NCI-H510A treated with DMSO at 0.1 percent for 48 hours (cell line): Measurements from ENCODE around the gene SPOPL.
A peak's percentile ranks its signal among the peaks of the same experiment; 100 is the strongest.
"Not testable (repeated sequence)": the region's sequence is repeated elsewhere in the genome, so short reads cannot be mapped to it uniquely, and the experiment has no call there.

Source experiments
- DNase-seq: peaks from one replicate; lab custom pipeline; 2025; lab: John Stamatoyannopoulos, UW

SPOPL gene

DNA sequence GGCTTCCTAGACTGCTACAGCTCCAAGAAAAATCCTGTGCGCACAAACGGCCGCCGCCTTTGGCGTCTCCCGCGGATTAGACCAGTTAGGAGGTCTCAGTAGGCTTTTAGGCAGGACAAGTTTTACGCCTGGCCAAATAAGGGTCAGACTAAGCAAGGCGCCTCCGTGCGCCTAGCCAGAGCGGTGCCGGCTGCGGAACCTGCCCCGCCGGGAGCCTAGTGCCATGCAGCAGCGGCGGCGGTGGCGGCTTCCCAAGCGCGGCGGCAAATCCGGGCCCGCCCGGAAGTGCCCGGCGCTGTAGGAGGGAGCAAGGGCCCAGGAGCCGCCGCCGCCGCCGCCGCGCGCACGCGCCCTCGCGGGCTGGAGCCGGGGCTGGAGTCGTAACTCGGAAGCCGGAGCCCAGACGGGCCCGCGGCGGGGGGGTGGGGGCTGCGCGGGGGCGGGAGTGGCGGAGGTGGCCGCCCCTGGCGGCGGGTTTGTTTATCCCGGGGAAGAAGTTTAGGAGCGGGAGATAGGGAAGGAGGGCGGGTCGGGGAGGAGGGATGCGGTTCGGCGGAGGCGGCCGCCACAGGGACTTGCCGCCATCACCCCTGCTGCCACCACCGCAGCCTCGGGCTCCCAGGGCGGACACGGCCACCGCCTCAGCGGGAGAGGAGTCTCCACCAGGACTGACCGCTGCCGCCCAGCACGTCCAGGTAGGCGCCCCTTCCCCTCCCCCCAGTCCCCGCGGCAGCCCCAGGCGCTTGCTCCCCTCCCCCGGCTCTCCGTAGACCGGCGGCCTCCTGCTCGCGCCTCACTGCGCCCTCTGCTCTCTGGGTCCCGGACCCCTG, at the start of gene SPOPL:
Gene SPOPL, plus strand, starts transcription at position 346 of the 830 bp plus-strand sequence. CDS start 48,447 bp downstream, outside the sequence.
- peak; percentile 85 for DNase-seq

GRCh38 chr2:138452324-138452723, 49.2 kb upstream of the SPOPL start:
- DNase-seq: no peak

DNA sequence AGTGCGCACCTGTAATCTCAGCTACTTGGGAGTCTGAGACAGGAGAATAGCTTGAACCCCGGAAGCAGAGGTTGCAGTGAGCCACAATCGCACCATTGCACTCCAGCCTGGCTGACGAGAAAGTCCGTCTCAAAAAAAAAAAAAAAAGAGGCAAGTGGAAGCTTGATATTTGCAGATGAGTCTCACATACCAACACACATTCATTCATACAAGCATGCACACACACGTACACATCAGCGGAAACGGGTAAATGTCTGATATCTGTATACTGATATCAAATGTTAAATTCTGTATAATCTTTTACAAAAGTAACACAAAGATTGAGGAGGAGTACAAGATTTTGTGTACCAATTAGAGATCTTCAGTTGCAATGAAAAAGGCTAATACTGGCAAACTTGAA, 47.8 kb upstream of the SPOPL start:
- no peak for DNase-seq

DNA sequence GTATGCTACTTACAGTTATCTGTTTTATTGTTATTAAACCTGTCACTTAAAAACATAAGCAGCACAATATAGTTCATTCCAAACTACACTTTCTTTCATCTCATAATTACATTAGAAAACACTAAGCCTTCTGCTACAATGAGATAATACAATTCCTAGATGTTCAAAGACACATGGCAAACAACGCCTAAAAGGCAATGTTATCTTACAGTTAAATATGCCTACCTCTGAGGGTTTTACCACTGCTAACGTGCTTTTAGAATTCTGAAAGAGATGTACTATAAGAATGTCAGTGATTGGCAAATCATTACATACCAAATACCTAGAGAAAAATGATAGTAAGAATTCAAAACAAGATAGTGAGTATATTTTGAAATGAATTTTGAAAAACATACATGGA, 46.8 kb upstream of the SPOPL start:
- DNase-seq: no peak

DNA sequence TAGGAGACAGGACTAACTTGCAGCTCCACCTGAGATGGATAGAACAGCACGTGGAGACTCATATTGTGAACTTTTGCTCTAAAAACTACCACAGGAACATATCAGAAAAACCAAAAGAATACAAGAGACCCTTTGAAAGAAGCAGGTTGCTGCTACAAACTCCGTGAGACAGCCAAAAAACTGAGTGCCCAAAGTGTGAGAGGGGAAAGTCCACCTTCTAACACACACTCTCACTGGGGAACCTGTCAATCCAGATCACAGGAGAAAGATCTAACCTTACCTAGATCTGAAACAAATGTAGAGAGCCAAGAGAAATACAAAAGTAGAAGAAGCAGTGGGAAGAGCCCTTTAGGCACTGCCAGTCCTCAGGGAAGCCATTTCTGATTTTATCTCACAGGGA, 46.3 kb upstream of the SPOPL start:
- no peak for DNase-seq

DNA sequence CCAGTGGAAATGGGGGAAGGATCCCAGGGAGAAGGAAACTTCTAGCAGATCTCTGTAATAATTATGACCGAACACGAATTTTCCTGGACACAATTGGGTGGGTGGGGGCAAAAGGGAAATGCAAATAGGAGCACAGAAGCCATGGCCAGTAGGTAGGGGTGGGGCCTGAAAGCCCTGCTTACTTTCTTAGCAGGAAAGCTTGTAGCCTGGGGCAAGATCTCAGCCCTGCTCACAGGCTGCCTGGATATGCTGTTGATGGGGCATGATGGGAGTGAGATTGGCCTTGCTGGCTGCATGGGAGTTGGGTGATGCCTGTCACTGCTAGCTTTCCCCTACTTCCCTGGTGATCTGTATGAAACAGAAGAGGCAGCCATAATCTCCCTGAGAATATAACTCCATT, 45.9 kb upstream of the SPOPL start:
- no peak for DNase-seq

DNA sequence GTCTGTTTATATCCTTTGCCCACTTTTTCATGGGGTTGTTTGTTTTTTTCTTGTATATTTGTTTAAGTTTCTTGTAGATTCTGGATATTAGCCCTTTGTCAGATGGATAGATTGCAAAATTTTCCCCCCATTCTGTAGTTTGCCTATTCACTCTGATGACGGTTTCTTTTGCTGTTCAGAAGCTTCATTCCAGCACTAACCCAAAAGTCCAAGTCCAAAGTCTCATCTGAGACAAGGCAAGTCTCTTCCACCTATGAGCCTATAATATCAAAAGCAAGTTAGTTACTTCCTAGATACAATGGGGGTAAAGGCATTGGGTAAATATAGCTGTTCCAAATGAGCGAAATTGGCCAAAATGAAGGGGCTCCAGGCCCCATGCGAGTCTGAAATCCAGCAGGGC, 38.9 kb upstream of the SPOPL start:
- DNase-seq: not testable (repeated sequence)

- DNase-seq: no peak
Observed at GRCh38 chr2:138468617-138469016, 33.0 kb upstream of the SPOPL start.

GRCh38 chr2:138469411-138469810, 32.2 kb upstream of the SPOPL start:
- DNase-seq: no peak

- no peak for DNase-seq
Observed at GRCh38 chr2:138470941-138471340, 30.6 kb upstream of the SPOPL start.

- DNase-seq: no peak
Observed at GRCh38 chr2:138474100-138474825, 27.3 kb upstream of the SPOPL start.

- DNase-seq: no peak
Observed at GRCh38 chr2:138475277-138475776, 26.2 kb upstream of the SPOPL start.

- no peak for DNase-seq
Observed at GRCh38 chr2:138476186-138476585, 25.4 kb upstream of the SPOPL start.

- no peak for DNase-seq
Observed at GRCh38 chr2:138476940-138477339, 24.6 kb upstream of the SPOPL start.

DNA sequence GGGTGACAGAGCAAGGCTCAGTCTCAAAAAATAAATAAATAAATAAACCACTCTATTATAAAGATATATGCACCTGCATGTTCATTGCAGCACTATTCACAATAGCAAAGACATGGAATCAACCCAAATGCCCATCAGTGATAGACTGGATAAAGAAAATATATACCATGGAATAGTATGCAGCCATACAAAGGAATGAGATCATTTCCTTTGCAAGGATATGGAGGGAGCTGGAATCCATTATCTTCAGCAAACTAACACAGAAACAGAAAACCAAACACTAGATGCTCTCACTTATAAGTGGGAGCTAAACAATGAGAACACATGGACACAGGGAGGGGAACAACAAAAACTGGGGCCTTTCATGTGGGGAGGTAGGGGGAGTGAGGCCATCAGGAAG, 18.8 kb upstream of the SPOPL start:
- DNase-seq: not testable (repeated sequence)

DNA sequence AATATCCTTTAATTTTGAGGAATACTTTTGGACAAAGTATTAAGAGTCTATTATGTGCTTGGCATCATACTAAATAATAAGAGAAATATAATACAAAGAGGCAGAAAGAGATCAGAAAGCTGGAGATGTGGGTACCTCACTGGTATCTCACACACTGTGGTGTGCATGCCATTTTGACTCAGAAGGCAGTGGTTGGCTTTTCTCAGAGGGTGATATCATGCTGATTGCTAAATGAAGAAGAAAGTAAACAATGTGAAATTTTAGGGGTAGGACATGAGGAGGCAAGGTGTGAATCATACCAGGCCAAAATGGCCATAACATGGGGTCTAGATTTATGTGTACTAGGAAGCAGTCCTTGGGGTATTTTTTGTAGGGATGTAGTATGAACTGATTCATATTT, 16.6 kb upstream of the SPOPL start:
- no peak for DNase-seq

DNA sequence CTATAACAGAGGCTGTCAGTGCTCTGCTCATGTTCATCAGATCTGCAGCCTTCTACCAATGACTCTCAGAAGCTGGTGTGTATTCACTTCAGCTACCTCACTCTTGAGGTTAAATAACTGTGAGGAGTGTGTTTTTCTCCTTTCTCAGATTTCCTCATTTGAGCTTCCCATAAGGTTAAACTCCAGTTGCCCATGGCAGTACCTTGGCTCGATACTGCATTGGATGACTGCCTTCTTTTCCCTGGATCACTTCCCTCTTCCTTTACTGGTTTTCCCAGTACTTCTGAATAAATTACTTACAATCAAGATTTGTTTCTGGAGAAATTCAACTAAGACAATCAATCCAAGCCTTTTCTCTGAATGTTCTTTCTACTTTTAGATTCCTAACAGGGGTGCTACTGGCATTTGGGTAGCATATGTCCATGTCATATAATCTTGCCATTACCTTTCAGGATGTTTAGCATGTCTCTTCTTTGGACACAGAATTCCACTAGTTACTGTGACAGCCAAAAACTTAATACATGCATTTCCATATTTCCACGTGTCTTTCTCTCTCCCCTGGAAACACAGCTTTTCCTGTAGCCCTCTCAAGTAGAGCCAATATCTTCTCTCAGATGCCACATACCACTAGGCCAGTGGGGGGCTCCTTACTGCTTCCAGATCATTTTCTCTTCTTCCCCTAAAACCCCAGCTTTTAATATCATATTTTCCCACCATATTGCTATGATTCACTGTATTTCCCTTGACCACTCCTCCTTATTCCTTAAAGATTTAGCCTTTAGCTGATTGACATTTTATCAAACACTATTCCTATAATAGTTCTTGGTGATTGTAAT, 15.0 kb upstream of the SPOPL start:
- no peak for DNase-seq

- peak; percentile 41 for DNase-seq
Observed at GRCh38 chr2:138490673-138491494, 10.7 kb upstream of the SPOPL start.

- no peak for DNase-seq
Observed at GRCh38 chr2:138491495-138491862, 10.1 kb upstream of the SPOPL start.

DNA sequence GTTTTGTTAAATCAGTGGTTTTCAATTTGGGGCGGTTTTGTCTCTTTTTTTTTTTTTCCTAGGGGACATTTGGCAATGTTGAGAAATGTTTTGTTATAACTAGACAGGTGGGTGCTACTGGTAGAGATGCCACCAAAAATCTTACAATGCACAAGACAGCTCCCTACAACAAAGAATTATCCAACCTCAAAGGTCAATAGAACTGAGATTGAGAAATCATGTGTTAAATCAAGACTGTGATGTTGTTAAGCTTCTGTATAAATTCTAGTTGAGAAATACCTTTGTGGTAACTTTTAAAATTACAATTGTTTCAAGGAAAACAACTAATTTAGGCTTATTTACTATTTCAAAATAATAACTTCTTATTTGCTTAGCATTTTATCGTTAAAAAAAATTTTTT, 9.4 kb upstream of the SPOPL start:
- DNase-seq: no peak

- DNase-seq: no peak
Observed at GRCh38 chr2:138493334-138493733, 8.2 kb upstream of the SPOPL start.
